GM12891 (cell line): Measurements from ENCODE around the gene ATP8A2.
"Not testable (repeated sequence)": the region's sequence is repeated elsewhere in the genome, so short reads cannot be mapped to it uniquely, and the experiment has no call there.

ENCODE experiments used
- DNase-seq: peaks from one replicate; pipeline ENCODE4 v3.0.0; 2011; ENCODE audit warnings: low spot score; ENCODE audit not compliant: insufficient read length
- FAIRE-seq: peaks from 2 replicates; lab custom pipeline; 2011; peaks lifted over from hg19 to GRCh38; lab: Jason Lieb, UNC
- PAX5 ChIP-seq: IDR thresholded peaks from 2 replicates; pipeline ENCODE4 v1.6.1; 2011; ENCODE audit warnings: low read length, moderate library complexity, mild to moderate bottlenecking; ENCODE audit not compliant: insufficient read depth, severe bottlenecking
- POLR2A ChIP-seq: IDR thresholded peaks from 2 replicates; pipeline ENCODE4 v1.6.1; 2011; ENCODE audit warnings: low read depth, low read length, control low read depth
- POLR2AphosphoS5 ChIP-seq: IDR thresholded peaks from 2 replicates; pipeline ENCODE4 v1.6.1; 2011; ENCODE audit warnings: low read depth, low read length, control low read depth
- POU2F2 ChIP-seq: IDR thresholded peaks from 2 replicates; pipeline ENCODE4 v1.6.1; 2011; ENCODE audit warnings: low read depth, mild to moderate bottlenecking, control low read depth, low read length, moderate library complexity
- SPI1 ChIP-seq: IDR thresholded peaks from 2 replicates; pipeline ENCODE4 v1.6.1; 2011; ENCODE audit warnings: low read depth, low read length, control low read depth
- TAF1 ChIP-seq: IDR thresholded peaks from 2 replicates; pipeline ENCODE4 v1.6.1; 2011; ENCODE audit warnings: low read depth, low read length, control low read depth

Gene ATP8A2

GRCh38 chr13:25518441-25518840 lies 146.7 kb downstream of the ATP8A2 start:
- no peak for FAIRE-seq
- no peak for DNase-seq
- TF ChIP-seq SPI1 (no peak), POLR2A (no peak), POU2F2 (no peak), TAF1 (no peak), PAX5 (no peak), POLR2AphosphoS5 (no peak)

GRCh38 chr13:25525884-25526283 lies 154.1 kb downstream of the ATP8A2 start:
- FAIRE-seq, result no peak
- TF ChIP-seq SPI1 (peak; percentile 82), POLR2AphosphoS5 (no peak), TAF1 (no peak), POLR2A (no peak), POU2F2 (no peak), PAX5 (no peak)
- DNase-seq, result no peak

GRCh38 chr13:25528266-25528665 lies 156.5 kb downstream of the ATP8A2 start:
- FAIRE-seq, result no peak
- TF ChIP-seq PAX5 (no peak), POLR2A (no peak), TAF1 (no peak), POU2F2 (no peak), POLR2AphosphoS5 (no peak), SPI1 (no peak)
- no peak for DNase-seq

- TF ChIP-seq TAF1, result no peak
- no peak for TF ChIP-seq POU2F2
- no peak for TF ChIP-seq POLR2A
- TF ChIP-seq POLR2AphosphoS5, result no peak
- TF ChIP-seq SPI1, result no peak
- FAIRE-seq (no peak), DNase-seq (no peak)
Measured at GRCh38 chr13:25529425-25529824, 157.7 kb downstream of the ATP8A2 start.

- DNase-seq, result no peak
- no peak for FAIRE-seq
- no peak for TF ChIP-seq POLR2A
Measured at GRCh38 chr13:25538276-25538675, 166.5 kb downstream of the ATP8A2 start.

- DNase-seq, result no peak
- FAIRE-seq, result no peak
- TF ChIP-seq TAF1 (no peak), POLR2A (no peak), SPI1 (peak; percentile 89), POU2F2 (no peak), POLR2AphosphoS5 (no peak), PAX5 (no peak)
Measured at GRCh38 chr13:25541434-25542123, 169.8 kb downstream of the ATP8A2 start.

GRCh38 chr13:25548991-25549390 lies 177.2 kb downstream of the ATP8A2 start:
- not testable (repeated sequence) for FAIRE-seq, DNase-seq

GRCh38 chr13:25561812-25562211 lies 190.0 kb downstream of the ATP8A2 start:
- TF ChIP-seq PAX5 (no peak), TAF1 (no peak), POLR2A (no peak), POU2F2 (no peak), POLR2AphosphoS5 (no peak), SPI1 (no peak)
- no peak for DNase-seq
- no peak for FAIRE-seq

GRCh38 chr13:25570185-25570584 lies 198.4 kb downstream of the ATP8A2 start:
- TF ChIP-seq POLR2AphosphoS5 (no peak), SPI1 (no peak), PAX5 (no peak), TAF1 (no peak), POLR2A (no peak), POU2F2 (no peak)
- FAIRE-seq, result no peak
- DNase-seq, result no peak

GRCh38 chr13:25571237-25571636 lies 199.5 kb downstream of the ATP8A2 start:
- DNase-seq, result no peak
- no peak for FAIRE-seq
- no peak for TF ChIP-seq POLR2A
- no peak for TF ChIP-seq POU2F2
- no peak for TF ChIP-seq PAX5

- DNase-seq, FAIRE-seq: not testable (repeated sequence)
Measured at GRCh38 chr13:25572171-25572570, 200.4 kb downstream of the ATP8A2 start.
